ENCODE measurements around the gene PMPCA.

Gene PMPCA

DNA sequence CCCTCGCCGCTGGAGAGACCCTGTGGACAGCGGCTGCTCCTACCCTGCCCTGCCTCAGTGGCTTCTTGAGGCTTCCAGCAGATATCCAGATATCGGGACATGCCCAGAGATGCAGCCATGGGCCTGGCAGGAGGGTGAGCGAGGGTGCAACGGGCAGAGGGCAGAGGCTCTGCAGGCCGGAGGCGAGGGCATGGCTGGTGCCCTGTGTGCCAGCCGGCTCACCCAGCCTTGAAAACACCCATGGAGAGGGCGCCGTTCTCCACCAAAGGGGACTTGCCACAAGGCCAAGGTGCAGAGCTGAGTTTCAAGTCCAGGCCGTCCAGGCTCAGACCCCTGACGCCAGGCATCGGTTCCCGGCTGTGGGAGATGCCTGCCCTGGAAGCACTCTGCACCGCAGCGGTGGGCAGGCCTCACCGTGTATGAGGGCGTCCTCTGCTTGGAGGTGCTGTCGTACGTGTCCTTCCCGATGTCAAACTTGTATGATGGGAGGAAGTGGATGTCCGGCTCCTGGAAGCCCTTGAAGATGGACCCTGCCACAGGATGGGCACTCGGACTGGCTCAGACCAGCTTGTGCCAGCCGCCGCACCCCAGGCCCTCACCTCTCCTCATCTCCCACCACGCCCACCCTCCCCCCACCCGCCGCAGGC lies 20.3 kb downstream of the PMPCA start:
- Histone ChIP-seq H3K9ac (ENCODE audit: low read depth, low read length, poor library complexity, severe bottlenecking) (no peak overlapping the region), H3K4me3 (ENCODE audit: low read length, poor library complexity, severe bottlenecking) (no peak overlapping the region), H3K9me3 (ENCODE audit: insufficient read depth, low read depth, low read length) (no peaks in the 10 kb centered on the region), H3K4me1 (ENCODE audit: insufficient read depth, low read length, poor library complexity, severe bottlenecking) (no peaks in the 10 kb centered on the region), H3K9me2 (replicated peaks; ENCODE audit: low read depth, low read length) (no peaks in the 10 kb centered on the region), H3K36me3 (ENCODE audit: insufficient read depth, low read length) (peaks cover 27% of the 10 kb centered on the region; the same call in 1 of the 2 replicates), H2AFZ (ENCODE audit: low read length) (no peak overlapping the region), H4K20me1 (ENCODE audit: insufficient read depth, low read length, poor library complexity, severe bottlenecking) (peaks cover 6% of the 10 kb centered on the region), H3K79me2 (ENCODE audit: insufficient read depth, low read length) (peaks cover 12% of the 10 kb centered on the region; the same call in 1 of the 2 replicates), H3K4me2 (ENCODE audit: low read depth, low read length, poor library complexity, severe bottlenecking) (no peak overlapping the region), H3F3A (ENCODE audit: low read depth) (no peaks in the 10 kb centered on the region), H3K27me3 (ENCODE audit: insufficient read depth, low read length, poor library complexity, severe bottlenecking) (no peaks in the 10 kb centered on the region)
- TF ChIP-seq, protein P1, sequence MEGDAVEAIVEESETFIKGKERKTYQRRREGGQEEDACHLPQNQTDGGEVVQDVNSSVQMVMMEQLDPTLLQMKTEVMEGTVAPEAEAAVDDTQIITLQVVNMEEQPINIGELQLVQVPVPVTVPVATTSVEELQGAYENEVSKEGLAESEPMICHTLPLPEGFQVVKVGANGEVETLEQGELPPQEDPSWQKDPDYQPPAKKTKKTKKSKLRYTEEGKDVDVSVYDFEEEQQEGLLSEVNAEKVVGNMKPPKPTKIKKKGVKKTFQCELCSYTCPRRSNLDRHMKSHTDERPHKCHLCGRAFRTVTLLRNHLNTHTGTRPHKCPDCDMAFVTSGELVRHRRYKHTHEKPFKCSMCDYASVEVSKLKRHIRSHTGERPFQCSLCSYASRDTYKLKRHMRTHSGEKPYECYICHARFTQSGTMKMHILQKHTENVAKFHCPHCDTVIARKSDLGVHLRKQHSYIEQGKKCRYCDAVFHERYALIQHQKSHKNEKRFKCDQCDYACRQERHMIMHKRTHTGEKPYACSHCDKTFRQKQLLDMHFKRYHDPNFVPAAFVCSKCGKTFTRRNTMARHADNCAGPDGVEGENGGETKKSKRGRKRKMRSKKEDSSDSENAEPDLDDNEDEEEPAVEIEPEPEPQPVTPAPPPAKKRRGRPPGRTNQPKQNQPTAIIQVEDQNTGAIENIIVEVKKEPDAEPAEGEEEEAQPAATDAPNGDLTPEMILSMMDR (conservative IDR thresholded peaks at IDR 0.05; ENCODE audit: low read length): no peak
- TF ChIP-seq EZH2phosphoT487 (IDR thresholded peaks at IDR 0.05; ENCODE audit: borderline replicate concordance): no peak

- Histone ChIP-seq H3K9me2 (replicated peaks; ENCODE audit: low read depth, low read length) (no peaks in the 10 kb centered on the region), H3K9me3 (ENCODE audit: insufficient read depth, low read depth, low read length) (no peaks in the 10 kb centered on the region), H3K36me3 (ENCODE audit: insufficient read depth, low read length) (peaks cover 27% of the 10 kb centered on the region; the same call in 1 of the 2 replicates), H3F3A (ENCODE audit: low read depth) (no peaks in the 10 kb centered on the region), H3K27me3 (ENCODE audit: insufficient read depth, low read length, poor library complexity, severe bottlenecking) (no peaks in the 10 kb centered on the region), H3K4me3 (ENCODE audit: low read length, poor library complexity, severe bottlenecking) (no peak overlapping the region), H3K9ac (ENCODE audit: low read depth, low read length, poor library complexity, severe bottlenecking) (no peak overlapping the region), H3K4me2 (ENCODE audit: low read depth, low read length, poor library complexity, severe bottlenecking) (no peak overlapping the region), H4K20me1 (ENCODE audit: insufficient read depth, low read length, poor library complexity, severe bottlenecking) (peaks cover 15% of the 10 kb centered on the region), H2AFZ (ENCODE audit: low read length) (no peak overlapping the region), H3K4me1 (ENCODE audit: insufficient read depth, low read length, poor library complexity, severe bottlenecking) (peaks cover 1% of the 10 kb centered on the region), H3K79me2 (ENCODE audit: insufficient read depth, low read length) (peaks cover 23% of the 10 kb centered on the region)
- no peak for TF ChIP-seq EZH2phosphoT487 (IDR thresholded peaks at IDR 0.05; ENCODE audit: borderline replicate concordance)
- TF ChIP-seq, protein P1 (conservative IDR thresholded peaks at IDR 0.05; ENCODE audit: low read length): no peak
These were observed 21.4 kb downstream of the PMPCA start for GRCh38 chr9:136431782-136432350.

DNA sequence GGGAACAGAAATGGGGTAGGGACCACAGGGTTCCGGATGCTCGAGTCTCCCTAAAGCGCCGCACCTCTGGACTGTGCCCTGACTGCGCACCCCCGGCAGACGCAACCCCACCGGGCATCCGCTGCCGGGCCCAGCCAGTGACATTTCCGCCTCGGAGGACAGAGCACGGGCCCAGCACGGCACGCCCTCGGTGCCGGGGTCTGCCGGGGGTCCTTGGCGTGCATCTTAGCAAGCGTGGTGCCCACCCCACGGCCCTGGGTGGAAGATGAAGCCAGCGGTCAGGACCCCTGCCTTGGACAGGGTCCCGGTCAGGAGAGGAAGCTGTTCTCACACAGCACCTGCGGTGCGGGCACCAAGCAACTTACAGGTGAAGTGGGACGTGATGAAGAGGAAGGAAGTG lies 22.1 kb downstream of the PMPCA start:
- Histone ChIP-seq H3K4me3 (ENCODE audit: low read length, poor library complexity, severe bottlenecking) (no peak overlapping the region), H3K4me1 (ENCODE audit: insufficient read depth, low read length, poor library complexity, severe bottlenecking) (peaks cover 8% of the 10 kb centered on the region), H3K9ac (ENCODE audit: low read depth, low read length, poor library complexity, severe bottlenecking) (no peak overlapping the region), H3K9me2 (replicated peaks; ENCODE audit: low read depth, low read length) (no peaks in the 10 kb centered on the region), H3F3A (ENCODE audit: low read depth) (no peaks in the 10 kb centered on the region), H3K4me2 (ENCODE audit: low read depth, low read length, poor library complexity, severe bottlenecking) (no peak overlapping the region), H3K36me3 (ENCODE audit: insufficient read depth, low read length) (peaks cover 27% of the 10 kb centered on the region; the same call in 1 of the 2 replicates), H4K20me1 (ENCODE audit: insufficient read depth, low read length, poor library complexity, severe bottlenecking) (peaks cover 22% of the 10 kb centered on the region), H3K9me3 (ENCODE audit: insufficient read depth, low read depth, low read length) (no peaks in the 10 kb centered on the region), H3K79me2 (ENCODE audit: insufficient read depth, low read length) (peaks cover 31% of the 10 kb centered on the region), H3K27me3 (ENCODE audit: insufficient read depth, low read length, poor library complexity, severe bottlenecking) (no peaks in the 10 kb centered on the region), H2AFZ (ENCODE audit: low read length) (no peak overlapping the region)
- TF ChIP-seq EZH2phosphoT487 (IDR thresholded peaks at IDR 0.05; ENCODE audit: borderline replicate concordance): no peak
- TF ChIP-seq, protein P1 (conservative IDR thresholded peaks at IDR 0.05; ENCODE audit: low read length): no peak

All from Loucy (cell line).